GM12874 (cell line): ENCODE results near the gene MCC.

Source experiments
- CTCF ChIP-seq: IDR thresholded peaks from 2 replicates; pipeline ENCODE4 v1.5.1; 2011; ENCODE audit warnings: low read depth, mild to moderate bottlenecking, control low read depth, low read length, moderate library complexity; ENCODE audit not compliant: insufficient read depth

MCC gene

GRCh38 chr5:112976432-112977309 lies 511.6 kb downstream of the MCC start, which contains the start of gene DCP2:
Gene DCP2 (plus strand): TSS chr5:112976798. CDS start chr5:112976934, 136 bp downstream.
- TF ChIP-seq CTCF = no peak

- no peak for TF ChIP-seq CTCF
These were observed 512.4 kb downstream of the MCC start for GRCh38 chr5:112975721-112976431.

- TF ChIP-seq CTCF = no peak
These were observed 513.4 kb downstream of the MCC start for GRCh38 chr5:112974901-112975300.

GRCh38 chr5:112973904-112974303 lies 514.3 kb downstream of the MCC start:
- no peak for TF ChIP-seq CTCF

GRCh38 chr5:112973036-112973435 lies 515.2 kb downstream of the MCC start:
- no peak for TF ChIP-seq CTCF
